Liver (tissue), 9 donors: ENCODE results near the gene MTIF3. TPM values are rescaled to one million over a fixed set of nuclear protein-coding genes. Genes with fewer than 3 reads are reported as not detected.

Experiments
- DNase-seq: peaks from one replicate; pipeline ENCODE4 v3.0.0-alpha.2; 2017; ENCODE audit warnings: low spot score
- H3K27ac ChIP-seq, 2 donors: one replicate each; pipeline ENCODE4 v1.7.0; 2013; ENCODE audit warnings: inconsistent platforms in 2 of 2, low read length in 2 of 2, control low read depth in 1 of 2, low read depth in 1 of 2, mild to moderate bottlenecking in 1 of 2
- H3K27me3 ChIP-seq, 4 donors: one replicate each; pipeline versions ENCODE4 v1.6.1 to v1.7.0; 2013; ENCODE audit warnings: low read length in 3 of 4, inconsistent platforms in 1 of 4, mild to moderate bottlenecking in 1 of 4, moderate library complexity in 1 of 4; ENCODE audit not compliant: control insufficient read depth in 4 of 4, insufficient read depth in 4 of 4
- H3K36me3 ChIP-seq, 4 donors: one replicate each; pipeline versions ENCODE4 v1.6.1 to v1.7.0; 2013; ENCODE audit warnings: low read length in 3 of 4, mild to moderate bottlenecking in 3 of 4, low read depth in 1 of 4, moderate library complexity in 1 of 4; ENCODE audit not compliant: control insufficient read depth in 4 of 4, insufficient read depth in 3 of 4
- H3K4me1 ChIP-seq, 4 donors: one replicate each; pipeline versions ENCODE4 v1.6.1 to v1.7.0; 2013; ENCODE audit warnings: low read length in 3 of 4, mild to moderate bottlenecking in 3 of 4, moderate library complexity in 1 of 4; ENCODE audit not compliant: control insufficient read depth in 4 of 4, insufficient read depth in 4 of 4
- H3K4me3 ChIP-seq, 3 donors: one replicate each; pipeline versions ENCODE4 v1.6.1 to v1.7.0; 2013; ENCODE audit warnings: low read length in 3 of 3, control low read depth in 1 of 3, low read depth in 1 of 3, mild to moderate bottlenecking in 1 of 3
- H3K9ac ChIP-seq, 2 donors: one replicate each; pipeline ENCODE4 v1.7.0; 2013; ENCODE audit warnings: low read length in 2 of 2, mild to moderate bottlenecking in 2 of 2, moderate library complexity in 2 of 2, control low read depth in 1 of 2, low read depth in 1 of 2
- H3K9me3 ChIP-seq, 4 donors: one replicate each; pipeline versions ENCODE4 v1.6.1 to v1.7.0; 2013; ENCODE audit warnings: low read length in 3 of 4; ENCODE audit not compliant: control insufficient read depth in 4 of 4
- EGR1 ChIP-seq, 2 donors: IDR thresholded peaks; 2 replicates each; pipeline ENCODE4 v1.6.1; 2016 to 2018; ENCODE audit warnings: antibody characterized with exemption in 2 of 2, low read depth in 2 of 2
- GABPA ChIP-seq, 2 donors: IDR thresholded peaks in 1 of 2; conservative IDR thresholded peaks in 1 of 2; 2 replicates each; pipeline ENCODE4 v1.6.1; 2016; ENCODE audit warnings: antibody characterized with exemption in 2 of 2, mild to moderate bottlenecking in 1 of 2, moderate library complexity in 1 of 2
- HNF4A ChIP-seq, 2 donors: conservative IDR thresholded peaks; 2 replicates each; pipeline ENCODE4 v1.6.1; 2016; ENCODE audit warnings: antibody characterized with exemption in 2 of 2, mild to moderate bottlenecking in 2 of 2
- HNF4G ChIP-seq: IDR thresholded peaks from 2 replicates; pipeline ENCODE4 v1.6.1; 2016; ENCODE audit warnings: antibody characterized with exemption
- JUND ChIP-seq, 2 donors: IDR thresholded peaks; 2 replicates each; pipeline ENCODE4 v1.6.1; 2016; ENCODE audit warnings: antibody characterized with exemption in 2 of 2
- RAD21 ChIP-seq, 2 donors: IDR thresholded peaks; 2 replicates each; pipeline ENCODE4 v1.6.1; 2016; ENCODE audit warnings: antibody characterized with exemption in 2 of 2, mild to moderate bottlenecking in 2 of 2
- RXRA ChIP-seq, 2 donors: IDR thresholded peaks; 2 replicates each; pipeline ENCODE4 v1.6.1; 2017 to 2018; ENCODE audit warnings: antibody characterized with exemption in 2 of 2, mild to moderate bottlenecking in 1 of 2
- SP1 ChIP-seq: IDR thresholded peaks from 2 replicates; pipeline ENCODE4 v1.6.1; 2018; ENCODE audit warnings: antibody characterized with exemption, mild to moderate bottlenecking
- TAF1 ChIP-seq: conservative IDR thresholded peaks from 2 replicates; pipeline ENCODE4 v1.6.1; 2016; ENCODE audit warnings: antibody characterized with exemption, mild to moderate bottlenecking
- WGBS: extraction: QIAGEN DNeasy Blood & Tissue Kit; methylation state at CpG from one replicate; pipeline ENCODE4 v1.1.7; 2013; 5-methylcytosine and 5-hydroxymethylcytosine counted together
- polyA plus RNA-seq, 2 donors: library from polyadenylated mRNA; stranded (reverse) in 1 of 2; unstranded in 1 of 2; fragments of 200-250 nt in 1 of 2; fragments of >200 nt in 1 of 2; fragmentation: Nextera tagmentation in 1 of 2; extraction: Ambion mirVana in 1 of 2; gene quantifications; one replicate each; pipeline versions ENCODE4 v1.2.1 to v1.2.3, GENCODE V29; 2013 to 2015
- total RNA-seq, 2 donors: library from RNA; depleted of rRNA; stranded (reverse); fragments of >200 nt; gene quantifications; one replicate each; pipeline ENCODE4 v1.2.3, GENCODE V29; 2014
- TF ChIP-seq, protein P1 (sequence below): IDR thresholded peaks from 2 replicates; pipeline ENCODE4 v1.6.1; 2016; ENCODE audit warnings: antibody characterized with exemption
- TF ChIP-seq, protein P2 (sequence below): fragments of 150-350 bp; IDR thresholded peaks from 2 replicates; pipeline ENCODE4 v1.5.1; 2017; ENCODE audit warnings: improper control_type of control experiment, low read depth, low read length; ENCODE audit not compliant: missing input control
- TF ChIP-seq, protein P3 (sequence below): IDR thresholded peaks from 2 replicates; pipeline ENCODE4 v1.6.1; 2016; ENCODE audit warnings: antibody characterized with exemption
- TF ChIP-seq, protein P4 (sequence below): IDR thresholded peaks from 2 replicates; pipeline ENCODE4 v1.6.1; 2016; ENCODE audit warnings: antibody characterized with exemption
- TF ChIP-seq, protein P5 (sequence below): IDR thresholded peaks from 2 replicates; pipeline ENCODE4 v1.6.1; 2016; ENCODE audit warnings: antibody characterized with exemption, mild to moderate bottlenecking
- donor health status: healthy.
- donor health status: healthy.
- donor health status: healthy.
- donor health status: healthy.
- donor health status: healthy.

The MTIF3 gene
- total and polyA plus RNA-seq, 4 donors: 28.0 to 62.1 (median 32.8) TPM

DNA sequence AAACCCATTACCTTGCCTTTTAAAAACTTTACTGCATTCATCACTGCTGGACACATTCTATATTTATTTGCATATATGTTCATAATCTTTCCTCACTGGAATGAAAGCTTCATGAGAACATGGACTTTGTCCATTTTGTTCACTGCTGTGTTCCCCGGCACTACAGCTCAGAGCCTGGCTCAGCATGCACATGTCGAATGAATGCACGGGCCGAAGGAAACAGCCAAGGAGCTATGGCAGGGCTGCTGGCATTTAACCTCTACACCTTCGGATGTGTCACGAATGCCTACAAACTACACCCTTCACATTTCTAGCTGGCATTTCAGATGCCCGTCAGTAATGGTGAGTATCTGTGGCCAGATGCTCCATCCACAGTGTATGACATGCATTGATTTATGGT lies 7.6 kb downstream of the MTIF3 start:
- TF ChIP-seq SP1 (no peak), GABPA (IDR thresholded peaks at IDR 0.05 in 1 of 2, conservative IDR thresholded peaks at IDR 0.05 in 1 of 2) (no peak), TAF1 (no peak), HNF4G (no peak), HNF4A (conservative IDR thresholded peaks at IDR 0.05) (no peak), EGR1 (IDR thresholded peaks at IDR 0.05; ENCODE audit: low read depth in 2 of 2) (no peak), RAD21 (IDR thresholded peaks at IDR 0.05) (no peak)
- TF ChIP-seq, protein P1, sequence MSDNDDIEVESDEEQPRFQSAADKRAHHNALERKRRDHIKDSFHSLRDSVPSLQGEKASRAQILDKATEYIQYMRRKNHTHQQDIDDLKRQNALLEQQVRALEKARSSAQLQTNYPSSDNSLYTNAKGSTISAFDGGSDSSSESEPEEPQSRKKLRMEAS: no peak
- TF ChIP-seq, protein P2, sequence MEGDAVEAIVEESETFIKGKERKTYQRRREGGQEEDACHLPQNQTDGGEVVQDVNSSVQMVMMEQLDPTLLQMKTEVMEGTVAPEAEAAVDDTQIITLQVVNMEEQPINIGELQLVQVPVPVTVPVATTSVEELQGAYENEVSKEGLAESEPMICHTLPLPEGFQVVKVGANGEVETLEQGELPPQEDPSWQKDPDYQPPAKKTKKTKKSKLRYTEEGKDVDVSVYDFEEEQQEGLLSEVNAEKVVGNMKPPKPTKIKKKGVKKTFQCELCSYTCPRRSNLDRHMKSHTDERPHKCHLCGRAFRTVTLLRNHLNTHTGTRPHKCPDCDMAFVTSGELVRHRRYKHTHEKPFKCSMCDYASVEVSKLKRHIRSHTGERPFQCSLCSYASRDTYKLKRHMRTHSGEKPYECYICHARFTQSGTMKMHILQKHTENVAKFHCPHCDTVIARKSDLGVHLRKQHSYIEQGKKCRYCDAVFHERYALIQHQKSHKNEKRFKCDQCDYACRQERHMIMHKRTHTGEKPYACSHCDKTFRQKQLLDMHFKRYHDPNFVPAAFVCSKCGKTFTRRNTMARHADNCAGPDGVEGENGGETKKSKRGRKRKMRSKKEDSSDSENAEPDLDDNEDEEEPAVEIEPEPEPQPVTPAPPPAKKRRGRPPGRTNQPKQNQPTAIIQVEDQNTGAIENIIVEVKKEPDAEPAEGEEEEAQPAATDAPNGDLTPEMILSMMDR: no peak
- Histone ChIP-seq H3K4me3 (no peak overlapping the region), H3K9ac (no peak overlapping the region), H3K36me3 (peaks cover 2 to 14% (median 5%) of the 10 kb centered on the region in 4 donors), H3K4me1 (no peaks in the 10 kb centered on the region), H3K27ac (no peak overlapping the region), H3K27me3 (no peaks in the 10 kb centered on the region), H3K9me3 (no peaks in the 10 kb centered on the region)
- 89% methylated on average over 7 of the region's 7 CpGs for WGBS
- DNase-seq: no peak

DNA sequence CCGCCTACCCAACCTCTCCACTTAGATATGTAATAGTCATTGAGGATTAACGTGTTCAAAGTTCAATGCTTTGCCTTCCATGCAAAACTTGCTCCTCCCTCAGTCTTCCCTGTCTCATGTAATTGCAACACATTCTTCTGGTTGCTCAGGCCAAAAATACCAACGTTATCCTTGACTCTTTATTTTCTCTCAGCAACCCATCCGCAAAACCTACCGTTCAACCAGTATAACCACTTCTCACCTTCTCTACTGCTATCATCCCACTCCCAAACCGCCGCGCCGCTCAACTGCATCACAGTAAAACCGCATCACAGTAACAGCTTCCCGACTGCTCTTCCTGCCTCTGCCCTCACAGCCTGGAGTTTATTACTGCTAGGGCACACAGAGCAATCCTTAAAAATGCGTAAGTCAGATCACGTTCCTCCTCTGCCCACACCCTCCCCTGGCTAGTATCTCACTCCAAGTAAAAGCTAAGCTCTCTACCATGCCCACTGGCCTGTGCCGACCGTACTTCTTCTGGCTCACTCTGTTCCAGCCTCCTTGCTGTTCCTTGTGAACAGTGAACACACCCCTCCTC lies 8.2 kb downstream of the MTIF3 start:
- 67% methylated on average over 15 of the region's 15 CpGs for WGBS
- Histone ChIP-seq H3K4me3 (no peak overlapping the region), H3K9ac (no peak overlapping the region), H3K4me1 (no peaks in the 10 kb centered on the region), H3K27ac (no peak overlapping the region), H3K27me3 (no peaks in the 10 kb centered on the region), H3K9me3 (no peaks in the 10 kb centered on the region), H3K36me3 (peaks cover 2 to 14% (median 5%) of the 10 kb centered on the region in 4 donors)
- no peak for TF ChIP-seq RAD21 (IDR thresholded peaks at IDR 0.05)
- no peak for DNase-seq

DNA sequence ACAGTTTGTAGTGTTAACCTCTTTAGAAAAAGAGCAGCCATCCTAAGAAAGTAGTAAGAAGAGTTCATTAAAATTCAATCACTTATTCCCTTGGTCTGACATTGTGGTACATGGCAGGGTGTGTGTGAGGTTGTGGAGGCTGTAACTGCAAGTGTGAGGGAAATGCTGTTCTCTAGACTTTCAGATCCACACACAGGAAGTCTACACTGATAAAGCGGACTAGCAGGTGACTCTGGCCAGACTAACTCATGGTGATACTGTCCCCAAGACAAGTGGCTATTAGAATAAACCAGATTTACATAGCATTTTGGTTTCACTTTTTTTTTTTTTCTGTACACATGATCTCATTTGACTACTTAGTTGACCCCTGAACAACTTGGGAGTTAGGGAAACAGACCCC lies 10.0 kb downstream of the MTIF3 start:
- Histone ChIP-seq H3K9ac (no peak overlapping the region), H3K27ac (no peak overlapping the region), H3K36me3 (peaks cover 2 to 22% (median 14%) of the 10 kb centered on the region in 4 donors), H3K27me3 (no peaks in the 10 kb centered on the region), H3K4me3 (no peak overlapping the region), H3K4me1 (no peaks in the 10 kb centered on the region), H3K9me3 (no peaks in the 10 kb centered on the region)
- 78% methylated on average over 1 of the region's 1 CpG for WGBS
- TF ChIP-seq, protein P3, sequence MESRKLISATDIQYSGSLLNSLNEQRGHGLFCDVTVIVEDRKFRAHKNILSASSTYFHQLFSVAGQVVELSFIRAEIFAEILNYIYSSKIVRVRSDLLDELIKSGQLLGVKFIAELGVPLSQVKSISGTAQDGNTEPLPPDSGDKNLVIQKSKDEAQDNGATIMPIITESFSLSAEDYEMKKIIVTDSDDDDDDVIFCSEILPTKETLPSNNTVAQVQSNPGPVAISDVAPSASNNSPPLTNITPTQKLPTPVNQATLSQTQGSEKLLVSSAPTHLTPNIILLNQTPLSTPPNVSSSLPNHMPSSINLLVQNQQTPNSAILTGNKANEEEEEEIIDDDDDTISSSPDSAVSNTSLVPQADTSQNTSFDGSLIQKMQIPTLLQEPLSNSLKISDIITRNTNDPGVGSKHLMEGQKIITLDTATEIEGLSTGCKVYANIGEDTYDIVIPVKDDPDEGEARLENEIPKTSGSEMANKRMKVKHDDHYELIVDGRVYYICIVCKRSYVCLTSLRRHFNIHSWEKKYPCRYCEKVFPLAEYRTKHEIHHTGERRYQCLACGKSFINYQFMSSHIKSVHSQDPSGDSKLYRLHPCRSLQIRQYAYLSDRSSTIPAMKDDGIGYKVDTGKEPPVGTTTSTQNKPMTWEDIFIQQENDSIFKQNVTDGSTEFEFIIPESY: no peak
- no peak for TF ChIP-seq SP1
- TF ChIP-seq, protein P2: no peak
- no peak for TF ChIP-seq HNF4G
- TF ChIP-seq, protein P1: no peak
- no peak for TF ChIP-seq RAD21 (IDR thresholded peaks at IDR 0.05)
- TF ChIP-seq, protein P4, sequence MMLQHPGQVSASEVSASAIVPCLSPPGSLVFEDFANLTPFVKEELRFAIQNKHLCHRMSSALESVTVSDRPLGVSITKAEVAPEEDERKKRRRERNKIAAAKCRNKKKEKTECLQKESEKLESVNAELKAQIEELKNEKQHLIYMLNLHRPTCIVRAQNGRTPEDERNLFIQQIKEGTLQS: no peak
- TF ChIP-seq HNF4A (conservative IDR thresholded peaks at IDR 0.05): no peak
- no peak for TF ChIP-seq RXRA (IDR thresholded peaks at IDR 0.05)
- TF ChIP-seq, protein P5, sequence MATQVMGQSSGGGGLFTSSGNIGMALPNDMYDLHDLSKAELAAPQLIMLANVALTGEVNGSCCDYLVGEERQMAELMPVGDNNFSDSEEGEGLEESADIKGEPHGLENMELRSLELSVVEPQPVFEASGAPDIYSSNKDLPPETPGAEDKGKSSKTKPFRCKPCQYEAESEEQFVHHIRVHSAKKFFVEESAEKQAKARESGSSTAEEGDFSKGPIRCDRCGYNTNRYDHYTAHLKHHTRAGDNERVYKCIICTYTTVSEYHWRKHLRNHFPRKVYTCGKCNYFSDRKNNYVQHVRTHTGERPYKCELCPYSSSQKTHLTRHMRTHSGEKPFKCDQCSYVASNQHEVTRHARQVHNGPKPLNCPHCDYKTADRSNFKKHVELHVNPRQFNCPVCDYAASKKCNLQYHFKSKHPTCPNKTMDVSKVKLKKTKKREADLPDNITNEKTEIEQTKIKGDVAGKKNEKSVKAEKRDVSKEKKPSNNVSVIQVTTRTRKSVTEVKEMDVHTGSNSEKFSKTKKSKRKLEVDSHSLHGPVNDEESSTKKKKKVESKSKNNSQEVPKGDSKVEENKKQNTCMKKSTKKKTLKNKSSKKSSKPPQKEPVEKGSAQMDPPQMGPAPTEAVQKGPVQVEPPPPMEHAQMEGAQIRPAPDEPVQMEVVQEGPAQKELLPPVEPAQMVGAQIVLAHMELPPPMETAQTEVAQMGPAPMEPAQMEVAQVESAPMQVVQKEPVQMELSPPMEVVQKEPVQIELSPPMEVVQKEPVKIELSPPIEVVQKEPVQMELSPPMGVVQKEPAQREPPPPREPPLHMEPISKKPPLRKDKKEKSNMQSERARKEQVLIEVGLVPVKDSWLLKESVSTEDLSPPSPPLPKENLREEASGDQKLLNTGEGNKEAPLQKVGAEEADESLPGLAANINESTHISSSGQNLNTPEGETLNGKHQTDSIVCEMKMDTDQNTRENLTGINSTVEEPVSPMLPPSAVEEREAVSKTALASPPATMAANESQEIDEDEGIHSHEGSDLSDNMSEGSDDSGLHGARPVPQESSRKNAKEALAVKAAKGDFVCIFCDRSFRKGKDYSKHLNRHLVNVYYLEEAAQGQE: no peak
- TF ChIP-seq JUND (IDR thresholded peaks at IDR 0.05): no peak
- DNase-seq: no peak
